ENCODE measurements around the gene STT3B. TPM values are rescaled to one million over a fixed set of nuclear protein-coding genes. Genes with fewer than 3 reads are reported as not detected.

The STT3B gene
- total RNA-seq, 1 donor from 2014 or later, result 82.1 TPM

DNA sequence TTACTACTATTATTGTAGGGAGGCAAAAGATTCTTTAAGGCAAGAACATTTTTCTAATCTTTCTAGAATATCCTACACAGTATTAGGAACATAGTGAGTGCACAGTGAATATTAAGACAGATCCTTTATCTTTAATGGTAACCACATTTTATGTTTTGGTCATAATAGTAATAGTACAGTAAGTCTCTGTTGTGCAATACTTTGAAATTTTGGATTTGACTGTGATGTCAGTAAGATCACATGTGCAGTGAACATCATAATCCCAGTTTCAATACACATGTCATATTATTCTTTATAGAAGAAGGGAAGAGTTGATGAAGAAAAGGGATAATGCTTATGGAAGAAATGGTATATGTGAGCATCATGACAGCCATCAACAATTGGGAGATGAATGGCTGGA is 10.7 kb downstream of the STT3B start:
- intact Hi-C loops (cut with micrococcal nuclease), result no loop called here
- H3K4me1 ChIP-seq, result peaks cover 73% of the 10 kb centered on the region

DNA sequence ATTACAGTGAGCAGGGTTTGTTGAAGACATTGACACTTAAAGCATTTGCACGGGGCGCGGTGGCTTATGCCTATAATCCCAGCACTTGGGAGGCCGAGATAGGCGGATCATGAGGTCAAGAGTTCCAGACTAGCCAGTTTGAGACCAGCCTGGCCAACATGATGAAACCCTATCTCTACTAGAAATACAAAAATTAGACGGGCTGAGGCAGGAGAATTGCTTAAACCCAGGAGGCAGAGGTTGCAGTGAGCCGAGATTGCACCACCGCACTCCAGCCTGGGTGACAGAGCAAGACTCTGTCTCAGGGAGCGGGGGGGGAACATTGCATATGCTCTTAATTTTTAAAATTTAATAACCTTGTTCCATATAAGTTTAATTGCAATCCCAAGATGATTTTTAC is 11.9 kb downstream of the STT3B start:
- DNase-seq, result peak; percentile 22
- Histone ChIP-seq H3K4me3 (peak overlapping the region; percentile 20), H3K36me3 (no peaks in the 10 kb centered on the region), H3K4me1 (peaks cover 73% of the 10 kb centered on the region), H3K27ac (replicated peaks) (peak overlapping the region; percentile 16), H3K27me3 (ENCODE audit: low read depth) (no peaks in the 10 kb centered on the region), H3K9me3 (replicated peaks) (no peaks in the 10 kb centered on the region)
- intact Hi-C loops (cut with micrococcal nuclease), result no loop called here
- TF ChIP-seq, protein P1, sequence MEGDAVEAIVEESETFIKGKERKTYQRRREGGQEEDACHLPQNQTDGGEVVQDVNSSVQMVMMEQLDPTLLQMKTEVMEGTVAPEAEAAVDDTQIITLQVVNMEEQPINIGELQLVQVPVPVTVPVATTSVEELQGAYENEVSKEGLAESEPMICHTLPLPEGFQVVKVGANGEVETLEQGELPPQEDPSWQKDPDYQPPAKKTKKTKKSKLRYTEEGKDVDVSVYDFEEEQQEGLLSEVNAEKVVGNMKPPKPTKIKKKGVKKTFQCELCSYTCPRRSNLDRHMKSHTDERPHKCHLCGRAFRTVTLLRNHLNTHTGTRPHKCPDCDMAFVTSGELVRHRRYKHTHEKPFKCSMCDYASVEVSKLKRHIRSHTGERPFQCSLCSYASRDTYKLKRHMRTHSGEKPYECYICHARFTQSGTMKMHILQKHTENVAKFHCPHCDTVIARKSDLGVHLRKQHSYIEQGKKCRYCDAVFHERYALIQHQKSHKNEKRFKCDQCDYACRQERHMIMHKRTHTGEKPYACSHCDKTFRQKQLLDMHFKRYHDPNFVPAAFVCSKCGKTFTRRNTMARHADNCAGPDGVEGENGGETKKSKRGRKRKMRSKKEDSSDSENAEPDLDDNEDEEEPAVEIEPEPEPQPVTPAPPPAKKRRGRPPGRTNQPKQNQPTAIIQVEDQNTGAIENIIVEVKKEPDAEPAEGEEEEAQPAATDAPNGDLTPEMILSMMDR (IDR thresholded peaks at IDR 0.05; ENCODE audit: borderline replicate concordance), result no peak

More for the DNA sequence above, 10.7 kb downstream of the STT3B start:
- H3K27ac ChIP-seq (replicated peaks), result no peak overlapping the region
- no peak overlapping the region for H3K4me3 ChIP-seq
- no peaks in the 10 kb centered on the region for H3K27me3 ChIP-seq (ENCODE audit: low read depth)
- no peak for DNase-seq
- no peaks in the 10 kb centered on the region for H3K36me3 ChIP-seq
- TF ChIP-seq, protein P1 (IDR thresholded peaks at IDR 0.05; ENCODE audit: borderline replicate concordance), result no peak
- no peaks in the 10 kb centered on the region for H3K9me3 ChIP-seq (replicated peaks)

DNA sequence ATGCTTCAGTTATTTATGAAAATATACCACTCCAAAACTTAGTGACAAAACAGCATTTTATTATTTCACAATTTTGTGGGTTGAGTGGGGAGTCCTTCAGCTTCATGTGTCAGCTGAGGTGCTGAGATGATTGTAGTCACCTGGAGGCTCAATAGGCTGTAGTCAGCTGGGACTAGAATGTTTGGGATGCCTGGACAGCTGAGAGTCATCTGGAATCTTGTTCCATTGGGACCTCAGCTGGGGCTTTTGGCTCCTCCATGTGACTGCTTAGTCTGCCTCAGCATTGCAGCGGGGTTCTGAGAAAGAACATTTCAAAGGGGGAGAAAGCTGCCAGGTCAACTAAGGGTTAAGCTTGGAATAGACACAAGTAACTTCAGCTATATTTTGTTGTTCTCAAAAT is 13.4 kb downstream of the STT3B start:
- Histone ChIP-seq H3K4me1 (peaks cover 84% of the 10 kb centered on the region), H3K36me3 (no peaks in the 10 kb centered on the region), H3K4me3 (no peak overlapping the region), H3K27ac (replicated peaks) (no peak overlapping the region), H3K27me3 (ENCODE audit: low read depth) (no peaks in the 10 kb centered on the region), H3K9me3 (replicated peaks) (no peaks in the 10 kb centered on the region)
- intact Hi-C loops (cut with micrococcal nuclease), result no loop called here
- no peak for DNase-seq
- TF ChIP-seq, protein P1 (IDR thresholded peaks at IDR 0.05; ENCODE audit: borderline replicate concordance), result no peak

DNA sequence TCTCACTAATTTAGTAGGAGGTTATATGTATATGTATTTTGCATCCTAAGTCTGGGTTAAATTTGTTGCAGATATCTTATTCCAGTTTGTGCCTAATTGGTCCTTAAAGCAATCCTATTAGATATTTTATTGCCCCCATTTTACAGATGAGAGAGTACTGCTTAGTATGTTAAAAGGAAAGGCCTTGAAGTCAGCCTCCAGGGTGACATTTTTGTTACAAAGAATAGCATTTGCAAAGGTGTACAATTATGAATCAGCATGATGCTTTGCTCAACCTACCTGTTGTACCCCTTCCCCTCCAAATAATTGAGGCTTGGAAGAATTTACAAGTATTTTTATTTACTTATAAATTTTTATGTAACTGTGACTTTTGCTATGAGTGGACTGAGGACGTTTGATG is 14.0 kb downstream of the STT3B start:
- intact Hi-C loops (cut with micrococcal nuclease), result no loop called here
- Histone ChIP-seq H3K36me3 (no peaks in the 10 kb centered on the region), H3K27ac (replicated peaks) (no peak overlapping the region), H3K27me3 (ENCODE audit: low read depth) (no peaks in the 10 kb centered on the region), H3K4me1 (peaks cover 82% of the 10 kb centered on the region), H3K4me3 (no peak overlapping the region), H3K9me3 (replicated peaks) (no peaks in the 10 kb centered on the region)
- DNase-seq, result no peak
- TF ChIP-seq, protein P1 (IDR thresholded peaks at IDR 0.05; ENCODE audit: borderline replicate concordance), result no peak

DNA sequence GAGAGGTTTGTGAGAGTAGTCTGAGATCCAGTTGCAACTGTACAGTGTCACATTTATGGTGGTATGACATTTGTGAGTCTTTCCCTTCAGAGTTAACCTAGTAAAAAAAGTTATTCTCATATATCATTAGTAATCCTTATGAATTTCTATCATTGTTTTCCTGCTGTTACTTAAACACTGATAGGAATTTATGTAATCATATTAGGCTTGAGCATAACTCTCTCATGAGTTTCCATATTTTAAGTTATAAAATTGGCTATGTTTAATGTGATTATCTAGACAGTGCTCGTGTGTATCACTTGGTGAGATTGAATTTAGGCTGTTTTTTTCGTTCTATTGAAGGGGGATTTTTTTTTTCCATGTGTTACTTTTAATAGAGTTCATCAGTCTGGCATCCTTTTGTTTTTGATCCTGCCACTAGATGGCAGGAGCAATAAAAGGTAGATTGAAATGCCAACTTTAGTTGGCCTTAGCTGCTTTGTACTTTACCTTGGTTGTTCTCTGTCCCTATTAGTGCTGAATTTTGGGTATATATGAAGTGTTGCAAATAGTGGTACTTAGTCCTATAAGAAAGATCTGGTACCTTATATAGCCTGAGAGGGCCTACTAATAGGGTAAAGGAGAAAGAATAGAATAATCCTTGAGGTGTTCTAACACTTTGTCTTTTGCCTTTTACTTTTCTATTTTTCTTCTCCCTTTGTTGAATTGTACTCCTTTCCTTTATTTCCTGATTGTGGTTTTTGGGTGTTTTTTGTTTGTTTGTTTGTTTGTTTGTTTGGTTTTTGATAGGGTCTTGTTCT is 17.9 kb downstream of the STT3B start:
- no peaks in the 10 kb centered on the region for H3K36me3 ChIP-seq
- H3K27me3 ChIP-seq (ENCODE audit: low read depth), result no peaks in the 10 kb centered on the region
- H3K4me3 ChIP-seq, result no peak overlapping the region
- intact Hi-C loops (cut with micrococcal nuclease), result loop anchor here (10.0 kb wide), 1 partner anchor 214 kb away; no protein-coding TSS in a partner anchor
- H3K9me3 ChIP-seq (replicated peaks), result peaks cover 4% of the 10 kb centered on the region
- peaks cover 80% of the 10 kb centered on the region for H3K4me1 ChIP-seq
- DNase-seq, result no peak
- TF ChIP-seq, protein P1 (IDR thresholded peaks at IDR 0.05; ENCODE audit: borderline replicate concordance), result peak; percentile 73
- H3K27ac ChIP-seq (replicated peaks), result peak overlapping the region; percentile 16
